AG09309 (cell line): ENCODE measurements around the gene GCGR.

Experiments
- DNase-seq: peaks from one replicate; pipeline ENCODE4 v3.0.0-alpha.2; 2010; ENCODE audit warnings: low read depth
- H3K4me3 ChIP-seq: 2 replicates; pipeline ENCODE4 v1.5.1; 2011; ENCODE audit warnings: mild to moderate bottlenecking, low read depth, low read length, moderate library complexity; ENCODE audit not compliant: control insufficient read depth
- CTCF ChIP-seq: IDR thresholded peaks from 2 replicates; pipeline ENCODE4 v1.5.1; 2011; ENCODE audit warnings: mild to moderate bottlenecking, low read depth, low read length, inconsistent platforms; ENCODE audit not compliant: insufficient read depth, control insufficient read depth; ENCODE audit errors: missing control alignments

GCGR gene

GRCh38 chr17:81807839-81808238, 3.9 kb downstream of the GCGR start:
- no peak for DNase-seq
- no peak overlapping the region for H3K4me3 ChIP-seq
- TF ChIP-seq CTCF: no peak

GRCh38 chr17:81808778-81809555, 5.0 kb downstream of the GCGR start:
- no peak for TF ChIP-seq CTCF
- H3K4me3 ChIP-seq: no peak overlapping the region
- DNase-seq: no peak

- TF ChIP-seq CTCF: no peak
- H3K4me3 ChIP-seq: no peak overlapping the region
- no peak for DNase-seq
Observed at GRCh38 chr17:81809556-81809998, 5.6 kb downstream of the GCGR start.

GRCh38 chr17:81810476-81810875, 6.5 kb downstream of the GCGR start:
- no peak for DNase-seq
- H3K4me3 ChIP-seq: no peak overlapping the region
- TF ChIP-seq CTCF: no peak

- H3K4me3 ChIP-seq: no peak overlapping the region
- DNase-seq: no peak
- TF ChIP-seq CTCF: no peak
Observed at GRCh38 chr17:81810892-81811704, 7.1 kb downstream of the GCGR start.

- H3K4me3 ChIP-seq: no peak overlapping the region
- no peak for TF ChIP-seq CTCF
Observed at GRCh38 chr17:81811705-81812570, 8.0 kb downstream of the GCGR start.

More at GRCh38 chr17:81811705-81812570, 8.0 kb downstream of the GCGR start:
- no peak for DNase-seq
